T-cell (primary cell): Measurements from ENCODE around the gene RTN4R. TPM values are rescaled to one million over a fixed set of nuclear protein-coding genes. Genes with fewer than 3 reads are reported as not detected.
"Not testable (repeated sequence)": the region's sequence is repeated elsewhere in the genome, so short reads cannot be mapped to it uniquely, and the experiment has no call there.

ENCODE experiments used
- ATAC-seq, 4 experiments: fragments of 200-7000 bp in 3 of 4; fragments of 150-1000 bp in 1 of 4; cut with Tn5 transposase; replicated peaks in 1 of 4; 1 replicate in 3 of 4; 2 replicates in 1 of 4; pipeline ENCODE4 v1.10.0; 2021; ENCODE audit warnings: moderate library complexity in 3 of 4, mild to moderate bottlenecking in 2 of 4, moderate number of reproducible peaks in 1 of 4
- CTCF ChIA-PET, 2 donors: fragments of 300-600 bp; sonication (Branson Sonifier 250); formaldehyde crosslinking; loops; one replicate each; lab custom pipeline; 2022; ENCODE audit warnings: antibody characterized with exemption in 2 of 2; lab: Charles Lee
- POLR2A ChIA-PET, 2 donors: fragments of 300-600 bp; sonication (Branson Sonifier 250); formaldehyde crosslinking; loops; one replicate each; lab custom pipeline; 2022; ENCODE audit warnings: antibody characterized with exemption in 2 of 2; lab: Charles Lee
- DNase-seq, 35 experiments: peaks; one replicate each; pipeline versions ENCODE4 v3.0.0 to v3.0.0-alpha.2; 2013 to 2023
- H3K27ac ChIP-seq: one replicate; pipeline ENCODE4 v1.5.1; 2013; ENCODE audit warnings: low read length
- H3K27me3 ChIP-seq, 2 experiments: replicated peaks in 1 of 2; 1 replicate in 1 of 2; 2 replicates in 1 of 2; pipeline versions ENCODE4 v1.6.1 to v1.7.0; 2013; ENCODE audit warnings: low read length in 1 of 2, mixed read lengths in 1 of 2; ENCODE audit not compliant: control insufficient read depth in 2 of 2, insufficient read depth in 2 of 2; ENCODE audit errors: extremely low read depth in 1 of 2
- H3K36me3 ChIP-seq, 2 donors: 1 replicate in 1 of 2; 2 replicates in 1 of 2; pipeline versions ENCODE4 v1.6.1 to v1.7.0; 2013; ENCODE audit warnings: low read length in 1 of 2; ENCODE audit not compliant: control insufficient read depth in 2 of 2, insufficient read depth in 1 of 2; ENCODE audit errors: extremely low read depth in 1 of 2
- H3K4me1 ChIP-seq, 2 experiments: 1 replicate in 1 of 2; 2 replicates in 1 of 2; pipeline versions ENCODE4 v1.6.1 to v1.7.0; 2013; ENCODE audit warnings: low read length in 2 of 2, mixed read lengths in 1 of 2; ENCODE audit not compliant: insufficient read depth in 2 of 2, control insufficient read depth in 1 of 2; ENCODE audit errors: extremely low read depth in 1 of 2
- H3K4me3 ChIP-seq, 2 donors: 1 replicate in 1 of 2; 2 replicates in 1 of 2; pipeline versions ENCODE4 v1.5.1 to v1.7.0; 2013; ENCODE audit warnings: mild to moderate bottlenecking in 2 of 2, low read length in 1 of 2, moderate library complexity in 1 of 2; ENCODE audit not compliant: control insufficient read depth in 1 of 2; ENCODE audit errors: extremely low read depth in 1 of 2
- H3K9me3 ChIP-seq: 2 replicates; pipeline ENCODE4 v1.7.0; 2013
- H3K27ac Mint-ChIP-seq, 2 donors: one replicate each; pipeline ENCODE4 v1.8.0; 2020 to 2021; ENCODE audit warnings: mild to moderate bottlenecking in 2 of 2, mixed read lengths in 2 of 2
- H3K27me3 Mint-ChIP-seq, 2 donors: one replicate each; pipeline ENCODE4 v1.8.0; 2021 to 2022; ENCODE audit warnings: mixed read lengths in 2 of 2
- H3K36me3 Mint-ChIP-seq: one replicate; pipeline ENCODE4 v1.8.0; 2021; ENCODE audit warnings: mixed read lengths
- H3K4me1 Mint-ChIP-seq, 3 donors: one replicate each; pipeline ENCODE4 v1.8.0; 2020 to 2022; ENCODE audit warnings: mixed read lengths in 3 of 3, mild to moderate bottlenecking in 1 of 3
- H3K4me3 Mint-ChIP-seq, 3 donors: one replicate each; pipeline ENCODE4 v1.8.0; 2020 to 2022; ENCODE audit warnings: mild to moderate bottlenecking in 3 of 3, mixed read lengths in 3 of 3, moderate library complexity in 3 of 3
- H3K9me3 Mint-ChIP-seq, 3 donors: one replicate each; pipeline ENCODE4 v1.8.0; 2020 to 2022; ENCODE audit warnings: mixed read lengths in 3 of 3
- WGBS: methylation state at CpG from one replicate; pipeline ENCODE4 v1.1.5; 2013; ENCODE audit warnings: missing lambda C conversion rate; ENCODE audit not compliant: insufficient coverage; 5-methylcytosine and 5-hydroxymethylcytosine counted together
- total RNA-seq, 35 experiments: library from RNA in 6 of 35; stranded (reverse) in 6 of 35; fragments of 120-200 nt in 1 of 35; gene quantifications; one replicate each; pipeline versions ENCODE4 v1.2.1 to v1.2.4 and lab custom pipeline; 2013 to 2026

RTN4R gene
- total RNA-seq, 5 donors from 2014 or later (not counting 1 experiment from before 2014, with no cell fraction given) = 0.33 to 4.1 (median 2.5) TPM

DNA sequence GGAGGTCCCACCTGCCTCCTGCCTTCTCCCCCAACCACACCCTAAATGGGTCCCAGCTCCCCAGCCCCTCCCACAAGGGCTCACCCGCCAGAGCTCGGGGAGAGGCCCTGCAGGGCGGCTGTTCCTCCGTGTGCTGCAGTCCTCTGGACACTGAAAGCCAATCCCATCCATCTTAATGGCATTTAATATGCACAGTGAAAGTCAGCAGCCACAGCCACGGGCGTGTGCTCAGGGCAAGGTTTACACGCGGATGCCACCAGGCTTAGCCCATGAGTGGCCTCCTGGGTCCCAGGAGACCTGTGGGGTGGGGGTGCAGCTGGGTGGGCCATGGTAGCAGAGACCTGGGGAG lies 18.2 kb upstream of the RTN4R start:
- H3K27me3 ChIP-seq = peaks cover 0 to 13% of the 10 kb centered on the region in 2 experiments
- H3K9me3 Mint-ChIP-seq, CTCF ChIA-PET, H3K27ac Mint-ChIP-seq, H3K27me3 Mint-ChIP-seq, H3K4me1 ChIP-seq, H3K9me3 ChIP-seq, H3K4me3 Mint-ChIP-seq, POLR2A ChIA-PET, H3K36me3 ChIP-seq, H3K27ac ChIP-seq, H3K36me3 Mint-ChIP-seq, H3K4me1 Mint-ChIP-seq, H3K4me3 ChIP-seq, DNase-seq, ATAC-seq: not testable (repeated sequence)
- WGBS = 55% methylated on average over 4 of the region's 8 CpGs

DNA sequence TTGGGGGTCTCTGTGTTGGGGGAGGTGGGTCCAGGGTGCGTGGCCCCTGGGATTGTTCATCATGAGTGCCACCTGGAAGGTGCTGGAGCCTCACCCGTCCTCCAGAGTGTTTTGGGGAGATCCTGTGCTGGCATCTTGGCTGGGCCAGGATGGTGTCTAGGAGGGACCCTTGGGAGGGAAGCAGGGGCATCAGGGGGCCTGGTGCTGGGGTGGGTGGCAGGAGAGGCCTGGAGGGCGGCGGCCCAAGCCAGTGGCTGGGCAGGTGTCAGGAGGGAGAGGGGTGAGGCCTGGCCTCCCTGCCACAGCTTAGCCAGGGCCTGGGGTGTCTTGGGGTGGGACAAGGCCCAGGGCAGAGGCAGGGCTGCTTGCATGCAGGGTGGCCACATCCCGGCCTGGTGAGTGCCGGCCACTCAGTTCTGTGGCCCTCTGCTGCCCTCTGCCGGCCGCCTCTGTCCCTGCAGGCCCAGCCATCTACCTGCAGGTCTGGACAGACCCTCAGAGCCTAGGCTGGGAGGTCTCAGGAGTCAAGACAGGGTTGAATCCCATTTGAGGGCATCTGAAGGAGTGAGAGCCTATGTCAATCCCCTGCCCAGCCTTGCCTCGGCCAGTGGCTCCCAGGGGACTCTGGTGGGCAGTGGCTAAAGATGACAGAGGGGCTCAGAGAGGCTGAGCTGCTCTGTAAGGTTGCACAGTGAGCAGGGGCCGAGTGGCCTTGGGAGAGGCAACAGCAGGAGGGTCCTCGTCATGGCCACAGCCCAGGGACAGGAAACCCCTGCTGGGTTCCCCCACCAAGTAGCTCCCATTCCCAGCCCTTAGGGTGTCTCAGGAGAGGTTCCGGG lies 17.6 kb upstream of the RTN4R start:
- CTCF ChIA-PET = not testable (repeated sequence)

DNA sequence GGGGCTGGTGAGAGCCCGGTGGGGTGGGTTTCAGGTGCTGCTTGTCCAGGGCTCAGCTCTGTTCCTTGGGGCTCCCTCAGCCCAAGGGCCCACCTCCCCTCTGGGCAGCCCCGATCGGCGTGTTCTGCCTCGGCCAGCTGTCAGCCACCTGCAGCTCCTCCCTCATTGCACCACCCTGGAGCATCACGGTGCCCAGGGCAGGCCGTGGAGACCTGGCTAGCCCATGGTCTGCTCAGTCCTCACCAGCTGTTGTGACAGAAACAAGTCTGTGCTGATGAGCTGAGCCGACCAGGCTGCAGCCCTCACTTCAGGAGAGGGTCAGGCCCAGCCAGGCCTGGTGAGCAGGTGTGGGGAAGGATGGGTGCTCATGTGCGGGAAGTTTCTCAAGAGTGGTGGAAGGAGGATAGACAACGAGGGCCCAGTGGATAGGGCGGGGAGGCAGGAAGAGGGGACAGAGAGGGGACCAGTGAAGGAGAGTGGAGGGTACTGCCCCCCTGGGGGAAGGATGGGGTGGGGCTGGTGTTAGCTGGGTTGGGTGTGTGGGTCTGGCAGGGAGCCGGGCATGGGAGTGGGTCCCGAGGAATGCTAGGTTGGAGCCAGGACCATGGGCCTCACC lies 16.5 kb upstream of the RTN4R start:
- POLR2A ChIA-PET = no interaction called here
- CTCF ChIA-PET = interaction anchor here in 1 of 2 donors (0.6 to 0.8 kb wide), 2 partner anchors 127 to 232 kb away, joined by 3 to 4 read pairs; no protein-coding TSS in a partner anchor
- H3K9me3 Mint-ChIP-seq = no peaks in the 10 kb centered on the region
- H3K27ac ChIP-seq = no peak overlapping the region
- no peaks in the 10 kb centered on the region for H3K36me3 ChIP-seq
- H3K27ac Mint-ChIP-seq = no peak overlapping the region
- H3K4me1 ChIP-seq = no peaks in the 10 kb centered on the region
- no peaks in the 10 kb centered on the region for H3K36me3 Mint-ChIP-seq
- no peak overlapping the region for H3K4me3 Mint-ChIP-seq
- no peaks in the 10 kb centered on the region for H3K9me3 ChIP-seq
- H3K27me3 ChIP-seq = peaks cover 0 to 13% of the 10 kb centered on the region in 2 experiments
- ATAC-seq = no peak
- H3K27me3 Mint-ChIP-seq = peaks cover 0 to under 1% of the 10 kb centered on the region in 2 donors
- no peak for DNase-seq
- peaks cover 0 to under 1% (median 0%) of the 10 kb centered on the region in 3 donors for H3K4me1 Mint-ChIP-seq
- 81% methylated on average over 7 of the region's 13 CpGs for WGBS
- no peak overlapping the region for H3K4me3 ChIP-seq

More for the DNA sequence above, 17.6 kb upstream of the RTN4R start:
- peak; percentile 25 to 80 (median 63) for DNase-seq
- 19% methylated on average over 6 of the region's 12 CpGs for WGBS
- H3K36me3 Mint-ChIP-seq, H3K27ac Mint-ChIP-seq, H3K4me3 Mint-ChIP-seq, POLR2A ChIA-PET, H3K36me3 ChIP-seq, H3K9me3 Mint-ChIP-seq, H3K4me1 ChIP-seq, H3K4me1 Mint-ChIP-seq, H3K27ac ChIP-seq, H3K9me3 ChIP-seq, H3K27me3 Mint-ChIP-seq, H3K4me3 ChIP-seq: not testable (repeated sequence)
- peaks cover 0 to 16% of the 10 kb centered on the region in 2 experiments for H3K27me3 ChIP-seq
- ATAC-seq = peak; percentile 82 to 91 (median 86)

DNA sequence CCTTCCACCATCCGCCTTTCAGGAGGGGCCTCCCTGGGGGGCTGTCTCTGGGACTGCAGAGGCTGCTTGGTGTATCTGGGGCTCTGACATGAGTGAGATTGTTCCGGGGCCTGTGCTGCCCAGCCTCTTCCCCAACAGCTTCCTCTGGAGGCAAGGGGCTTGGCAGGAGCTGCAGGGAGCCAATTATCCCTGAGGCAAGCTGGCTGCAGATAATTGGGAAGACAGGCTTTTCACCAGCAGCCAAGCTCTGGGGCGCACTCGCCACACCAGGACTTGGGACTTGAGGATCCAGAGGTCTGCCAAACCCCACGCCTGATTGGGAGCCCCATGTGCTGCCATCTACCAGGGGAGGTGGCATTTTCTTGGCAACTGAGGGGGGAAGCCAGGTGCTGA lies 15.6 kb upstream of the RTN4R start:
- ATAC-seq (no peak), DNase-seq (no peak)
- Mint-ChIP-seq H3K4me1 (peaks cover 0 to 1% (median 0%) of the 10 kb centered on the region in 3 donors), H3K36me3 (no peaks in the 10 kb centered on the region), H3K27ac (no peak overlapping the region), H3K9me3 (no peaks in the 10 kb centered on the region), H3K4me3 (no peak overlapping the region), H3K27me3 (peaks cover 0 to 2% of the 10 kb centered on the region in 2 donors)
- no peaks in the 10 kb centered on the region for H3K36me3 ChIP-seq
- CTCF ChIA-PET = no interaction called here
- H3K27me3 ChIP-seq = peaks cover 0 to 13% of the 10 kb centered on the region in 2 experiments
- 83% methylated on average over 3 of the region's 5 CpGs for WGBS
- no peaks in the 10 kb centered on the region for H3K4me1 ChIP-seq
- H3K4me3 ChIP-seq = no peak overlapping the region
- no peak overlapping the region for H3K27ac ChIP-seq
- POLR2A ChIA-PET = interaction anchor here in 1 of 2 donors (0.5 kb wide), 1 partner anchor 228 kb away, joined by 4 read pairs; no protein-coding TSS in a partner anchor
- no peaks in the 10 kb centered on the region for H3K9me3 ChIP-seq

DNA sequence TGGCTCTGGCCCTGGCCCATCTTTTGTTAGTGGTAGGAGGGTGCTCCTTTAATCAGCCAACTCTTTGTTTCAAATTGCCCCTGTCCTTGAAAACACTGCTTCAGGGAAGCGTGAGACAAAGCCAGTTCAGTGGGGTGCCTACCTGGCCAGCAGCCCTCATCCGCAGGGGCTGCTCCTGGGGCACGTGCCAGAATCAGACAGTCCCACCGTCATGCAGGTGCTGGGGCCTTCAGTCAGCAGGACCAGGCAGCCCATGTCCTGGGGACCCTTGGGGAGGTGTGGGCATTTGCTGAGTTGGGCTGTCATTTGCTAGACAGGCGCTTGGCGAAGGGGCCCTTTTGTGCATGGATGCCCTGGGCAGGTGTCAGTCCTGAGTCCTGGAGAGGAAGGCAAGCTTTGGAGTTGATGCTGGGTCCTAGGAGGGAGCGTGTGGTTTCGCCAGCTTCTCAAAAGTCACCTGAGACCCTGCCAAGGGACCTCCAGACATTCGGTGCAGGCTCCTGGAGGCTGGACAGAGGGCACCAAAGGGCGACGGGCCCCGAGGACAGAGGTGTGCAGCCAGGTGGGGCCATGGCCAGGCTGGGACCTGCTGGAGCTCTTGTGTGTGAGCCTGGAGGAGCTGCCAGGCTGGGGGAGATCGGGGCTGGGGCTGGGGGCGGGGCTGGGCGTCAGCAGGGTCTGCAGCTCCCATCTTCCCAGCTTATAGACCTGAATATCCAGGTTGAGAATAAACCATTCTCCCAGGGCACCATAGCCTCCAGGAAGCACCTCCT lies 15.0 kb upstream of the RTN4R start:
- DNase-seq (no peak), ATAC-seq (no peak)
- no peaks in the 10 kb centered on the region for H3K9me3 ChIP-seq
- no peak overlapping the region for H3K4me3 ChIP-seq
- peaks cover 0 to 13% of the 10 kb centered on the region in 2 experiments for H3K27me3 ChIP-seq
- H3K36me3 Mint-ChIP-seq = no peaks in the 10 kb centered on the region
- no peaks in the 10 kb centered on the region for H3K36me3 ChIP-seq
- ChIA-PET POLR2A (no interaction called here), CTCF (no interaction called here)
- 91% methylated on average over 12 of the region's 15 CpGs for WGBS
- no peaks in the 10 kb centered on the region for H3K4me1 ChIP-seq
- no peaks in the 10 kb centered on the region for H3K9me3 Mint-ChIP-seq
- no peak overlapping the region for H3K27ac ChIP-seq
- H3K4me1 Mint-ChIP-seq = peaks cover 0 to 1% (median 0%) of the 10 kb centered on the region in 3 donors
- no peak overlapping the region for H3K4me3 Mint-ChIP-seq
- H3K27ac Mint-ChIP-seq = no peak overlapping the region
- H3K27me3 Mint-ChIP-seq = peaks cover 0 to 2% of the 10 kb centered on the region in 2 donors

DNA sequence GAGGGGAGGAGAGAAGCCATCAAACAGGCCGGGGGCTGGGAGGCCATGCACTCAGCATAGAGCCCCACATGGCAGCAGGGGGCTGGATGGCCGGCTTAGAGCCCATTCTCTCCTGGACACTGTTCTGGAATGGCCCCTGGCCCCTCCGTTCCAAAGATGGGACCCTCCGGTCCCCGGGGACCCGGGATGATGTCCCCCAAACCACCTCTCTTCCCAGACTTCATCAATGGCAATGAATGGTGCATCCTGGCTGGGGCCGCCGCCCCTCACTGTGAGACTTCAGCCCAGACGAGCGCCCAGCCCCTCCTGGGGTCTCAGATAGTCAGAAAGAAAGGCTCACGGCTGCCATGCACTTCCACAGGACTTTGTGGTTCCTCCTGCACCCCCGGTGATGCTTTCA lies 13.8 kb upstream of the RTN4R start:
- no peak overlapping the region for H3K4me3 ChIP-seq
- WGBS = 61% methylated on average over 5 of the region's 12 CpGs
- Mint-ChIP-seq H3K4me3 (no peak overlapping the region), H3K27me3 (peaks cover 0 to 2% of the 10 kb centered on the region in 2 donors), H3K9me3 (no peaks in the 10 kb centered on the region), H3K4me1 (peaks cover 0 to 1% (median 0%) of the 10 kb centered on the region in 3 donors), H3K36me3 (no peaks in the 10 kb centered on the region), H3K27ac (no peak overlapping the region)
- H3K9me3 ChIP-seq = no peaks in the 10 kb centered on the region
- ChIA-PET CTCF (no interaction called here), POLR2A (no interaction called here)
- no peak overlapping the region for H3K27ac ChIP-seq
- H3K4me1 ChIP-seq = no peaks in the 10 kb centered on the region
- no peak for ATAC-seq
- H3K36me3 ChIP-seq = no peaks in the 10 kb centered on the region
- no peak for DNase-seq
- H3K27me3 ChIP-seq = peaks cover 0 to 13% of the 10 kb centered on the region in 2 experiments
